Brain microvascular endothelial cell (primary cell): ENCODE measurements around the gene GRB2.
"Not testable (repeated sequence)": the region's sequence is repeated elsewhere in the genome, so short reads cannot be mapped to it uniquely, and the experiment has no call there.

Source experiments
- DNase-seq: peaks from one replicate; pipeline ENCODE4 v3.0.0-alpha.2; 2020
- H3K27ac ChIP-seq: fragments of 250-450 bp; sonication (Bioruptor Pico); 2 replicates; pipeline ENCODE4 v1.5.1; 2020; ENCODE audit warnings: mild to moderate bottlenecking, moderate library complexity
- H3K27me3 ChIP-seq: fragments of 250-450 bp; sonication (Bioruptor Pico); replicated peaks from 2 replicates; pipeline ENCODE4 v1.5.1; 2020; ENCODE audit warnings: mild to moderate bottlenecking
- H3K36me3 ChIP-seq: fragments of 250-450 bp; sonication (Bioruptor Pico); replicated peaks from 2 replicates; pipeline ENCODE4 v1.5.1; 2020; ENCODE audit warnings: mild to moderate bottlenecking
- H3K4me3 ChIP-seq: 2 replicates; pipeline ENCODE4 v1.5.1; 2011; ENCODE audit warnings: low read depth, mild to moderate bottlenecking, control low read depth, low read length, moderate library complexity
- CTCF ChIP-seq: IDR thresholded peaks from 2 replicates; pipeline ENCODE4 v1.5.1; 2011; ENCODE audit warnings: low read depth, mild to moderate bottlenecking, moderate library complexity, low read length, control low read depth, inconsistent platforms; ENCODE audit errors: missing control alignments
- in situ Hi-C: cut with HindIII; loops from 2 replicates; pipeline ENCODE4 v1.10.0; 2017; ENCODE audit warnings: low sequenced_read_pairs, low pct_ligation_motif_present

GRB2 gene

GRCh38 chr17:75405365-75406221 lies at the start of gene GRB2:
Gene GRB2 (minus strand): TSS chr17:75405678. CDS start chr17:75393628, 12,050 bp downstream.
- Histone ChIP-seq H3K36me3 (no peaks in the 10 kb centered on the region), H3K4me3 (peak within 1 kb of the TSS; percentile 93), H3K27ac (peak within 1 kb of the TSS; percentile 71), H3K27me3 (no peaks in the 10 kb centered on the region)
- in situ Hi-C loops: no loop called here
- DNase-seq: peak; percentile 95
- no peak for TF ChIP-seq CTCF

GRCh38 chr17:75454672-75455071 lies 49.2 kb upstream of the GRB2 start:
- H3K36me3 ChIP-seq, H3K27ac ChIP-seq, DNase-seq, H3K27me3 ChIP-seq, in situ Hi-C loops, H3K4me3 ChIP-seq: not testable (repeated sequence)

GRCh38 chr17:75454193-75454592 lies 48.7 kb upstream of the GRB2 start:
- Histone ChIP-seq H3K27me3 (no peaks in the 10 kb centered on the region), H3K4me3 (no peak overlapping the region), H3K36me3 (no peaks in the 10 kb centered on the region), H3K27ac (no peak overlapping the region)
- DNase-seq: no peak
- in situ Hi-C loops: no loop called here
- TF ChIP-seq CTCF: no peak

- in situ Hi-C loops: no loop called here
These were observed 44.8 kb upstream of the GRB2 start for GRCh38 chr17:75450270-75450669.

GRCh38 chr17:75447951-75448856 lies 42.7 kb upstream of the GRB2 start:
- in situ Hi-C loops: no loop called here
- Histone ChIP-seq H3K27me3 (no peaks in the 10 kb centered on the region), H3K27ac (no peak overlapping the region), H3K4me3 (no peak overlapping the region), H3K36me3 (no peaks in the 10 kb centered on the region)
- TF ChIP-seq CTCF: no peak
- peak; percentile 13 for DNase-seq

More at GRCh38 chr17:75450270-75450669, 44.8 kb upstream of the GRB2 start:
- no peaks in the 10 kb centered on the region for H3K36me3 ChIP-seq
- no peak overlapping the region for H3K27ac ChIP-seq
- DNase-seq: no peak
- H3K4me3 ChIP-seq: no peak overlapping the region
- TF ChIP-seq CTCF: no peak
- H3K27me3 ChIP-seq: no peaks in the 10 kb centered on the region

GRCh38 chr17:75445896-75446295 lies 40.4 kb upstream of the GRB2 start:
- DNase-seq, in situ Hi-C loops, H3K4me3 ChIP-seq, H3K36me3 ChIP-seq, H3K27ac ChIP-seq, H3K27me3 ChIP-seq: not testable (repeated sequence)
